Esophagus squamous epithelium (tissue), 5 donors: Measurements from ENCODE around the gene VAPA. TPM values are rescaled to one million over a fixed set of nuclear protein-coding genes. Genes with fewer than 3 reads are reported as not detected.
"Not testable (repeated sequence)": the region's sequence is repeated elsewhere in the genome, so short reads cannot be mapped to it uniquely, and the experiment has no call there.

ENCODE experiments used
- DNase-seq: peaks from one replicate; lab custom pipeline; 2025; lab: John Stamatoyannopoulos, UW
- H3K27ac ChIP-seq, 4 donors: fragments of 200-600 bp; sonication (generic); one replicate each; pipeline ENCODE4 v1.5.1; 2016 to 2019; ENCODE audit warnings: mild to moderate bottlenecking in 1 of 4
- H3K27me3 ChIP-seq, 4 donors: fragments of 200-600 bp; sonication (generic); 1 replicate in 3 of 4; 2 replicates in 1 of 4; pipeline versions ENCODE4 v1.5.1 to v1.6.0; 2017 to 2021; ENCODE audit warnings: antibody characterized with exemption in 1 of 4
- H3K36me3 ChIP-seq, 3 donors: fragments of 200-600 bp; sonication (generic); one replicate each; pipeline ENCODE4 v1.5.1; 2016 to 2019
- H3K4me1 ChIP-seq, 3 donors: fragments of 200-600 bp; sonication (generic); one replicate each; pipeline ENCODE4 v1.5.1; 2017 to 2019
- H3K4me3 ChIP-seq, 4 donors: fragments of 200-600 bp; sonication (generic); 1 replicate in 3 of 4; 2 replicates in 1 of 4; pipeline ENCODE4 v1.5.1; 2016 to 2019; ENCODE audit warnings: mild to moderate bottlenecking in 2 of 4, moderate library complexity in 1 of 4
- H3K9me3 ChIP-seq, 3 donors: fragments of 200-600 bp; sonication (generic); one replicate each; pipeline ENCODE4 v1.5.1; 2016 to 2019
- POLR2A ChIP-seq, 4 donors: fragments of 450-650 bp; IDR thresholded peaks; one replicate each; pipeline ENCODE4 v1.6.1; 2017; ENCODE audit warnings: antibody characterized with exemption in 4 of 4, mild to moderate bottlenecking in 4 of 4, moderate library complexity in 3 of 4
- WGBS, 2 donors: methylation state at CpG; one replicate each; pipeline ENCODE4 v1.1.5; 2018; 5-methylcytosine and 5-hydroxymethylcytosine counted together
- intact Hi-C: fragments of 100-400 bp; cut with DNase I; formaldehyde crosslinking; loops from one replicate; pipeline ENCODE4 v1.15.0; 2022
- total RNA-seq, 4 donors: library from RNA; depleted of rRNA; stranded (reverse); fragments of >200 nt; gene quantifications; one replicate each; pipeline ENCODE4 v1.1.0, GENCODE V29; 2016
- TF ChIP-seq, protein P1 (sequence below), 6 experiments: fragments of 450-650 bp in 4 of 6; fragments of 200-600 bp in 2 of 6; sonication (generic) in 2 of 6; IDR thresholded peaks; one replicate each; pipeline ENCODE4 v1.5.1; 2016 to 2019; ENCODE audit warnings: antibody characterized with exemption in 6 of 6, mild to moderate bottlenecking in 4 of 6, moderate library complexity in 4 of 6
- donor health status: DM: yes; HTN: yes; CAD: no.

The VAPA gene
- total RNA-seq, 4 donors from 2014 or later = 252 to 287 (median 268) TPM

DNA sequence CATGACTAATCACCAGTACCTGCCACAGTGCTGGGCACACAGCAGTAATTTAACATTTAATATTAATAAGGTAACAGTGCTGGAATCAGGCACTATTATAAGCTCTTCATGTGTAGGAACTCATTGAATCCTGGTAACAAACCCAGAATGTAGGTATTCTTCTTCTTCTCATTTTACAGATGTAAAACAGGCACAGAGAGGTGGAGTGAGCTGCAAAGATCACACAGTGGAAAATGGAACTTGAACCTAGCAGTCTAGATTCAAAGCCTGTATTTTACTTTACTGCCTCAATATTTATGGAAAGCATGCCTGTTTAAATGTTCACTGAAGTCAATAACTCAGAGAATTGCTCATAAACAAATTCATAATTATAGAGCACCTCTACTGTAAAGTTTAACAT lies 3.7 kb upstream of the VAPA start:
- intact Hi-C loops = no loop called here
- H3K9me3 ChIP-seq = no peaks in the 10 kb centered on the region
- no peaks in the 10 kb centered on the region for H3K27me3 ChIP-seq
- H3K36me3 ChIP-seq = no peaks in the 10 kb centered on the region
- TF ChIP-seq, protein P1, sequence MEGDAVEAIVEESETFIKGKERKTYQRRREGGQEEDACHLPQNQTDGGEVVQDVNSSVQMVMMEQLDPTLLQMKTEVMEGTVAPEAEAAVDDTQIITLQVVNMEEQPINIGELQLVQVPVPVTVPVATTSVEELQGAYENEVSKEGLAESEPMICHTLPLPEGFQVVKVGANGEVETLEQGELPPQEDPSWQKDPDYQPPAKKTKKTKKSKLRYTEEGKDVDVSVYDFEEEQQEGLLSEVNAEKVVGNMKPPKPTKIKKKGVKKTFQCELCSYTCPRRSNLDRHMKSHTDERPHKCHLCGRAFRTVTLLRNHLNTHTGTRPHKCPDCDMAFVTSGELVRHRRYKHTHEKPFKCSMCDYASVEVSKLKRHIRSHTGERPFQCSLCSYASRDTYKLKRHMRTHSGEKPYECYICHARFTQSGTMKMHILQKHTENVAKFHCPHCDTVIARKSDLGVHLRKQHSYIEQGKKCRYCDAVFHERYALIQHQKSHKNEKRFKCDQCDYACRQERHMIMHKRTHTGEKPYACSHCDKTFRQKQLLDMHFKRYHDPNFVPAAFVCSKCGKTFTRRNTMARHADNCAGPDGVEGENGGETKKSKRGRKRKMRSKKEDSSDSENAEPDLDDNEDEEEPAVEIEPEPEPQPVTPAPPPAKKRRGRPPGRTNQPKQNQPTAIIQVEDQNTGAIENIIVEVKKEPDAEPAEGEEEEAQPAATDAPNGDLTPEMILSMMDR (IDR thresholded peaks at IDR 0.05) = no peak
- TF ChIP-seq POLR2A (IDR thresholded peaks at IDR 0.05) = no peak
- peaks cover 0 to 8% (median 6%) of the 10 kb centered on the region in 3 donors for H3K4me1 ChIP-seq
- no peak for DNase-seq
- no peak overlapping the region for H3K27ac ChIP-seq
- H3K4me3 ChIP-seq = no peak overlapping the region

DNA sequence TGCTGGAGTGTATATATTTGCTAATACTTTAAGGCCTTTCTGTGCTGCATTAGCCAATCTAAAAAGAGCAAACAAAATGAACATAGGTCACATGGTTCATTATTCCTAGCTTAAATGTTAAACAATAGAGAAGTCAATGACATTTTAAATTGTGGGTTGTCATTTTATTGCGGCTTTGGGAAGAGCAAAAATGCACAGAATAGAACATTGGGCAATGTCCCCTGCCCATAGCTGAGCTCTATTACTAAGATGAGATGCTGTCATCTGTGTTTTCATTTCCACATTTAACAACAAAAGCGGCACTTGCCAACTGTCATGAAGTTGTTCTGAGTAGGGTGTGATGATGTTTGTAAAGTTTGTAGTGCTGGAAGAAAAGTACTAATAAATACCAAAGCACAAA lies 3.2 kb upstream of the VAPA start:
- intact Hi-C loops = no loop called here
- H3K4me1 ChIP-seq = peaks cover under 1 to 12% (median 6%) of the 10 kb centered on the region in 3 donors
- no peak for DNase-seq
- no peak overlapping the region for H3K27ac ChIP-seq
- WGBS, 2 donors = 88 to 94% methylated on average over 2 of the region's 2 CpGs
- no peaks in the 10 kb centered on the region for H3K27me3 ChIP-seq
- TF ChIP-seq, protein P1 (IDR thresholded peaks at IDR 0.05) = no peak
- no peak for TF ChIP-seq POLR2A (IDR thresholded peaks at IDR 0.05)
- no peak overlapping the region for H3K4me3 ChIP-seq
- H3K36me3 ChIP-seq = no peaks in the 10 kb centered on the region
- H3K9me3 ChIP-seq = no peaks in the 10 kb centered on the region

DNA sequence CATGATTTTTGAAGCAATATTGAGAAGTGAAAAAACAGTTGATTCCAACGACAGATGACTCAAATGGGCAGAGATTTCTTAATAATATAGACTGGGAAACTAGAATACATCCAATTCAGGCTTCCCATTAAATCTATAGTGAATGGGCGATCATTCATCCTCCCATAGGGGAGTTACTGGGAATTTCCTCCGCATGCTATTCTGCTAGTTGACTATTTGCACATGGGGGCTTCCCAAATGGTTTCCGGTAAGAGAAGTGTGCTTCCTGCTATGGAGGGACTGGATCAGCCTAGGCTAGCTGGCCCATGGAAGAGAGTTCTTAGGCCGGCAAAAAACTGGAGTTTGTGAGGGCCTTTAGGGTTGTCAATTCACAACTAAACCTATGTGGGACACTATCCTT lies 2.6 kb upstream of the VAPA start:
- no peak for TF ChIP-seq POLR2A (IDR thresholded peaks at IDR 0.05)
- TF ChIP-seq, protein P1 (IDR thresholded peaks at IDR 0.05) = no peak
- intact Hi-C loops = no loop called here
- peaks cover 6 to 18% (median 7%) of the 10 kb centered on the region in 3 donors for H3K4me1 ChIP-seq
- no peaks in the 10 kb centered on the region for H3K27me3 ChIP-seq
- H3K4me3 ChIP-seq = no peak overlapping the region
- no peak for DNase-seq
- 83 to 93% methylated on average over 5 of the region's 5 CpGs for WGBS, 2 donors
- H3K36me3 ChIP-seq = no peaks in the 10 kb centered on the region
- no peaks in the 10 kb centered on the region for H3K9me3 ChIP-seq
- no peak overlapping the region for H3K27ac ChIP-seq

DNA sequence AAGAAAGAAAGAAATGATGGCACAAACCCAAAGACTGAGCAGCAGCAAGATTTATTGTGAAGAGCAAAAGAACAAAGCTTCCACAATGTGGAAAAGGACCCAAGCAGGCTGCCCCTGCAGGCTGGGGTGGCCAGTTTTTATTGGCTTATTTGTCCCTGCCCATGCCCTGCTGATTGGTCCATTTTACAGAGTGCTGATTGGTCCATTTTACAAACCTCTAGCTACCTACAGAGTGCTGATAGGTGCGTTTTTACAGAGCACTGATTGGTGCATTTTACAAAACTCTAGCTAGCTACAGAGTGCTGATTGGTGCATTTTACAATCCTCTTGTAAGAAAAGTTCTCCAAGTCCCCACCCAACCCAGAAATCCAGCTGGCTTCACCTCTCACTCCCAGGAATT lies 1.5 kb upstream of the VAPA start:
- H3K9me3 ChIP-seq, H3K27ac ChIP-seq, intact Hi-C loops, DNase-seq, H3K36me3 ChIP-seq, H3K4me3 ChIP-seq, H3K27me3 ChIP-seq: not testable (repeated sequence)
- H3K4me1 ChIP-seq = peaks cover 11 to 28% (median 17%) of the 10 kb centered on the region in 3 donors
- 92 to 100% methylated on average over 1 of the region's 1 CpG for WGBS, 2 donors

DNA sequence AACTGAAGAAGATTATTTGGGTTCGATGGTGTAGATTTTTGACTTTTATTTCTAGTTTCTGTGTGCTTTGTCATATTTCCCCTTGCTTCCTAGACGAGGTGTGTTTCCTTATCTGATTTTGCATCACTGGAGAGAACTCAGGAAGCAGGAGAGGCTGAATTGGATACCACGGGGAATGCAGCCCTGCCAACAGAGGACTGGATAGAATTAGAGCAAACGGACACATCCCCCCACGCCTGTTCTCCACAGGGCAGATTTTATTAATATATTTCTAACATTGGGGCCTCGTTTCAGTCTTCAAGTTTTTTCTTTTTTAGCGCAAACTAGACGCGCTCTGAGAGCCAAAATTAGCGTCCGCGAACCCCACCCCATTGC lies 678 bp upstream of the VAPA start:
- no peak for DNase-seq
- no peaks in the 10 kb centered on the region for H3K9me3 ChIP-seq
- WGBS, 2 donors = 6 to 7% methylated on average over 12 of the region's 12 CpGs
- intact Hi-C loops = no loop called here
- peak overlapping the region; percentile 74 to 97 (median 95) for H3K4me3 ChIP-seq
- peaks cover 18 to 37% (median 26%) of the 10 kb centered on the region in 3 donors for H3K4me1 ChIP-seq
- no peaks in the 10 kb centered on the region for H3K27me3 ChIP-seq
- TF ChIP-seq, protein P1 (IDR thresholded peaks at IDR 0.05) = no peak
- no peak for TF ChIP-seq POLR2A (IDR thresholded peaks at IDR 0.05)
- H3K27ac ChIP-seq = peak overlapping the region; percentile 99 to 100 (median 100)
- no peaks in the 10 kb centered on the region for H3K36me3 ChIP-seq

DNA sequence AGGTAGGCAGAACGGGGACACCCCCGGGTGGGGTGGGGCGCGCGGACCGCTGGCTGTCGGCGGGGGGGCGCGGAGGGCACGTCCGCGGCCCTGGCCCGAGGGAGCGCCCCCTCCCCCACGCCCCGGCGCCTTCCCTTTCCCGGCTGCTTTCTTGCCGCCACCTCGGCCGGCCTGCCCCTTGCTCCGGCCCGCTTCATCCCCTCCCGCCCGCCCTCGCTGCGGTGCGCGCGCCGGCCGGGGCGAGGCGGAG lies 443 bp downstream of the VAPA start:
- no peak for DNase-seq
- H3K36me3 ChIP-seq = no peaks in the 10 kb centered on the region
- peak overlapping the region; percentile 74 to 97 (median 95) for H3K4me3 ChIP-seq
- intact Hi-C loops = no loop called here
- no CpG with 5 or more reads among the region's 35 CpGs for WGBS, 2 donors
- H3K9me3 ChIP-seq = no peaks in the 10 kb centered on the region
- H3K27me3 ChIP-seq = no peaks in the 10 kb centered on the region
- H3K4me1 ChIP-seq = peaks cover 27 to 48% (median 37%) of the 10 kb centered on the region in 3 donors
- H3K27ac ChIP-seq = peak overlapping the region; percentile 99 to 100 (median 100)
- TF ChIP-seq POLR2A (IDR thresholded peaks at IDR 0.05) = no peak
- TF ChIP-seq, protein P1 (IDR thresholded peaks at IDR 0.05) = no peak
